ENCODE data around the gene PPFIA4.
A peak's percentile ranks its signal among the peaks of the same experiment; 100 is the strongest.
"Not testable (repeated sequence)": the region's sequence is repeated elsewhere in the genome, so short reads cannot be mapped to it uniquely, and the experiment has no call there.

The PPFIA4 gene

DNA sequence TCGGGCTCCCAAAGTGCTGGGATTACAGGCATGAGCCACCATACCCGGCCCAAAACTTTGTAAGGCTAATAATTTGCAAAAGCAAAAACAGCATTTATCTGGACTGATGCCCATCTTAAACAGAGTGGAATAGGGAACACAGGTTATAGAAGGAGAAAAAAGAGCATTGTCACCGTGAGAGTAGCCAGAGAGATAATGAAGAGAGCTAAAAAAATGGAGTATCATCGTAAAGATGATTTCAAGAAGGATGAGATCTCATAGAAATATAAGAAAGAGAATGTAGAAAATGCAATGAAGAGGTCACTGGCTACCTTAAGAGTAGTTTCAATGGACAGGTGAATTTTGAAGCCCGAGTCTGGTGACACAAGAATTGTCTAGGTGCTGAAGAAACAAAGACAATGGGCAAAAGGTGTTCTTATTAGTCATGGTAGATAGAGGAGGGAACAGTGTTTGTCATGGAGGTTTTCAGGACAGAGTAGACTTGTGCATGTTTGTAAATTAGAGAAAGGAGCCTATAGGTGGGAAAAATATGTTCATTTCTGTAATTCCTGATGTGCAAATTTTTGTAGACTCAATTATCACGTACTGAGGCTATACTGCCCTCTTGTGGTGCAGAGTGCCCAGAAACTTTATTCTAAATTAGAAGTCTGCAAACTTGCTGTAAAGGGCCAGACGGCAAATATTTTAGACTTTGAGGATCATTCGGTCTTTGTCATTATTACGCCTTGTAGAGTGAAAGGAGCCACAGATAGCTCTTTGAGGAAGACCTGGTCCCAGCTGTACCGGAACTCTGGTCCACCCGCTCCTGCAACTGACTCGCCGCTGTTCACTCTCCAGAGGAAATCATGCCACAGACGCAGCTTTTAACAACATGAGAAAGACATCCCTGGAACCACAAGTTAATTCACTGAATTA is 27.2 kb upstream of the PPFIA4 start:
- Histone ChIP-seq H3K4me1 (ENCODE audit: control insufficient read depth in 1 of 2, insufficient read depth in 1 of 2, low read depth in 1 of 2, low read length in 1 of 2) (peaks cover 7 to 8% of the 10 kb centered on the region in 2 experiments), H3K4me3 (ENCODE audit: low read depth in 1 of 2, low read length in 1 of 2) (no peak overlapping the region), H3K27me3 (no peaks in the 10 kb centered on the region), H3K27ac (no peak overlapping the region), H3K36me3 (no peaks in the 10 kb centered on the region), H3K9me3 (no peaks in the 10 kb centered on the region)
- TF ChIP-seq, protein P1, sequence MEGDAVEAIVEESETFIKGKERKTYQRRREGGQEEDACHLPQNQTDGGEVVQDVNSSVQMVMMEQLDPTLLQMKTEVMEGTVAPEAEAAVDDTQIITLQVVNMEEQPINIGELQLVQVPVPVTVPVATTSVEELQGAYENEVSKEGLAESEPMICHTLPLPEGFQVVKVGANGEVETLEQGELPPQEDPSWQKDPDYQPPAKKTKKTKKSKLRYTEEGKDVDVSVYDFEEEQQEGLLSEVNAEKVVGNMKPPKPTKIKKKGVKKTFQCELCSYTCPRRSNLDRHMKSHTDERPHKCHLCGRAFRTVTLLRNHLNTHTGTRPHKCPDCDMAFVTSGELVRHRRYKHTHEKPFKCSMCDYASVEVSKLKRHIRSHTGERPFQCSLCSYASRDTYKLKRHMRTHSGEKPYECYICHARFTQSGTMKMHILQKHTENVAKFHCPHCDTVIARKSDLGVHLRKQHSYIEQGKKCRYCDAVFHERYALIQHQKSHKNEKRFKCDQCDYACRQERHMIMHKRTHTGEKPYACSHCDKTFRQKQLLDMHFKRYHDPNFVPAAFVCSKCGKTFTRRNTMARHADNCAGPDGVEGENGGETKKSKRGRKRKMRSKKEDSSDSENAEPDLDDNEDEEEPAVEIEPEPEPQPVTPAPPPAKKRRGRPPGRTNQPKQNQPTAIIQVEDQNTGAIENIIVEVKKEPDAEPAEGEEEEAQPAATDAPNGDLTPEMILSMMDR (IDR thresholded peaks at IDR 0.05), result peak; percentile 71

DNA sequence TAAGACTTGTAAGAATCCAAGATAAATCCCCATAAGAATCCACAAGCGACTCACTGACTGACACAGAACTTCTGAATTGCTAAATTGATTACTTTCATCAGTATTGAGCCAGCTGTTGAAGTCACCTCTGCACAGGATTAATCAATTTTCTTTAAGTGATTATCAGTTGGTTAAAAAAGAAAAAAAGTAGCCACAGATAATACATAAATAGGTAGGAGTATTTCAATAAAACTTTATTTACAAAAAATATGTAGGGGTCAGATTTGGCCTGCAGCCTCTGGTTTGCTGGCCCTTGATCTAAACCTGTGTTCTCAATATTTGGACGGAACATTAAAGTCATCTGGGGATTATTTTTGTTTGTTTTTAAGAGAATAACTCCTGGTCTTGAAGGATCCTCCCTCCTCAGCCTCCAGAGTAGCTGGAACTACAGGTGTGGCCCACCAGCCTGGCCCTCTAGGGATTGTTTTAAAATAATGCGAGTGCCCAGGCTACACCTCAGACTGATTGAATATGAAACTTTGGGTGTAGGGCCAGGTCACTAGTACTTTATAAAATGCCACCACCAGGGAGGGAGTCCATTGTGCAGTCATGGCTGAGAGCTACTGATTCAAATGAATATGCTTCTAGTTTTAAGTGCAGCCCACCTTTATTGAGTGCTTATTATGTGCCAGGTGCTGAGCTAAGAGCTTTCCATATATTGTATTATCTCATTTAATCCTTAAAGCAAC is 25.9 kb upstream of the PPFIA4 start:
- no peaks in the 10 kb centered on the region for H3K27me3 ChIP-seq
- no peak overlapping the region for H3K27ac ChIP-seq
- TF ChIP-seq, protein P1 (IDR thresholded peaks at IDR 0.05), result no peak
- no peak overlapping the region for H3K4me3 ChIP-seq (ENCODE audit: low read depth in 1 of 2, low read length in 1 of 2)
- H3K4me1 ChIP-seq (ENCODE audit: control insufficient read depth in 1 of 2, insufficient read depth in 1 of 2, low read depth in 1 of 2, low read length in 1 of 2), result peaks cover 7 to 8% of the 10 kb centered on the region in 2 experiments
- no peaks in the 10 kb centered on the region for H3K36me3 ChIP-seq
- H3K9me3 ChIP-seq, result no peaks in the 10 kb centered on the region

DNA sequence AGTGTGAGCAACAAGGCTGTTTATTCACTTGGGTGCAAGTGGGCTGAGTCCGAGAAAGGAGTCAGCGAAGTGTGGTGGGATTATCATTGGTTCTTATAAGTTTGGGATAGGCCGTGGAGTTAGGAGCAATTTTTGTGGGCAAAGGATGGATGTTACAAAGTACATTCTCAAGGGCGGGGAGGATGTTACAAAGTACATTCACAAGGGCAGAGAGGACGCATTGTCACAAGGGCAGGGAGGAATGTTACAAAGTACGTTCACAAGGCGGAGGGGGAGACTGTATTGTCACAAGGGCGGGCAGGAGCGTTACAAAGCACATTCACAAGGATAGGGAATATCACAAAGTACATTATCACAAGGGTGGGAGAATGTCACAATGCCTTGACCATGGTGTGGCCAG is 24.3 kb upstream of the PPFIA4 start:
- Histone ChIP-seq H3K27ac (no peak overlapping the region), H3K27me3 (no peaks in the 10 kb centered on the region), H3K9me3 (no peaks in the 10 kb centered on the region), H3K4me3 (ENCODE audit: low read depth in 1 of 2, low read length in 1 of 2) (no peak overlapping the region), H3K4me1 (ENCODE audit: control insufficient read depth in 1 of 2, insufficient read depth in 1 of 2, low read depth in 1 of 2, low read length in 1 of 2) (peaks cover 17% of the 10 kb centered on the region in 2 experiments), H3K36me3 (no peaks in the 10 kb centered on the region)
- TF ChIP-seq, protein P1 (IDR thresholded peaks at IDR 0.05), result no peak

DNA sequence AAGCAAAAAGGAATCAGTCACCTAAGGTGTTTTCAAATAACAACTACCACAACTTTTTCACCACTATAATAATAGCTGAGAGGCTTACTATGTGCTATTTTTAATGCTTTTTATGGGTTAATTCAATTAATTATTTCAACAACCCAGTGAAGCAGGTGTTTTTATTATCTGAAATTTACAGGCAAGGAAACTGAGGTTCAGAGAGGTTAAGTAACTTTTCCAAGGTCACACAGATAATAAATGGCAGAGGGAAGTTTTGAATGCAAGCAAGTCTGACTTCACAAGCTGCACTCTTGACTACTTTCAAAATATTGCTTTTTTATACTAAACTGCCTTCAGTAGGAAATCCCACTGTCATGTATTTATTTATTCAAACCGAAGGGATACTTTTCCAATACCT is 23.3 kb upstream of the PPFIA4 start:
- no peaks in the 10 kb centered on the region for H3K9me3 ChIP-seq
- H3K4me3 ChIP-seq (ENCODE audit: low read depth in 1 of 2, low read length in 1 of 2), result no peak overlapping the region
- no peaks in the 10 kb centered on the region for H3K27me3 ChIP-seq
- no peaks in the 10 kb centered on the region for H3K36me3 ChIP-seq
- H3K27ac ChIP-seq, result no peak overlapping the region
- TF ChIP-seq, protein P1 (IDR thresholded peaks at IDR 0.05), result no peak
- peaks cover 17 to 21% of the 10 kb centered on the region in 2 experiments for H3K4me1 ChIP-seq (ENCODE audit: control insufficient read depth in 1 of 2, insufficient read depth in 1 of 2, low read depth in 1 of 2, low read length in 1 of 2)

DNA sequence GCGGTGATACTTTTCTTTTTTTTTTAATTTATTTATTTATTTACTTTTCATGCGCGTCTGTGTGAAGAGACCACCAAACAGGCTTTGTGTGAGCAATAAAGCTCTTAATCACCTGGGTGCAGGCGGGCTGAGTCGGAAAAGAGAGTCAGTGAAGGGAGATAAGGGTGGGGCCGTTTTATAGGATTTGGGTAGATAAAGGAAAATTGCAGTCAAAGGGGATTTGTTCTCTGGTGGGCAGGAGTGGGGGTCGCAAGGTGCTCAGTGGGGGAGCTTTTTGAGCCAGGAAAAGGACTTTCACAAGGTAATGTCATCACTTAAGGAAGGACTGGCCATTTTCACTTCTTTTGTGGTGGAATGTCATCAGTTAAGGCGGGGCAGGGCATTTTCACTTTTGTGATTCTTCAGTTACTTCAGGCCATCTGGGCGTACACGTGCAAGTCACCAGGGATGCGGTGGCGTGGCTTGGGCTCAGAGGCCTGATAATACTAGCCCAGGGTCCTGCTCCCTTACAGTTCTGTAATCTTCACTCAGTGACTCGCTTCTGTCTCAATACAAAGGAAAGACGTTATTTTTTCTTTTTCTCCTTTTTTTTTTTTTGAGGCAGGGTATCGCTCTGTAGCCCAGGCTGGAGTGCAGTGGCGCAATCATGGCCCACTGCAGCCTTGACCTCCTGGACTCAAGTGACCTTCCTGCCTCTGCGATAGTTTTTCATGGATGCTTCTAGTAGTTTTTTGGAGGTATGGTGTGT is 20.7 kb upstream of the PPFIA4 start:
- H3K4me3 ChIP-seq (ENCODE audit: low read depth in 1 of 2, low read length in 1 of 2), result peak overlapping the region; percentile 75 to 99
- H3K36me3 ChIP-seq, result peaks cover 17% of the 10 kb centered on the region
- not testable (repeated sequence) for H3K9me3 ChIP-seq, H3K27me3 ChIP-seq
- peak overlapping the region; percentile 94 for H3K27ac ChIP-seq
- peaks cover 18 to 25% of the 10 kb centered on the region in 2 experiments for H3K4me1 ChIP-seq (ENCODE audit: control insufficient read depth in 1 of 2, insufficient read depth in 1 of 2, low read depth in 1 of 2, low read length in 1 of 2)

Measured in neutrophil (primary cell).